A673 (cell line): ENCODE results near the gene TRAPPC6A.

Source experiments
- EZH2 ChIP-seq: fragments of 200-600 bp; sonication (generic); IDR thresholded peaks from 2 replicates; pipeline ENCODE4 v1.6.1; 2017; ENCODE audit warnings: borderline replicate concordance, low read depth, mild to moderate bottlenecking, mixed read lengths, antibody characterized with exemption, low read length; ENCODE audit not compliant: poor library complexity, severe bottlenecking
- TF ChIP-seq, protein P1 (sequence below): fragments of 300-800, 200-600 bp; sonication (generic); conservative IDR thresholded peaks from 2 replicates; pipeline ENCODE4 v1.5.1; 2017; ENCODE audit warnings: low read depth, mild to moderate bottlenecking, antibody characterized with exemption, low read length, moderate library complexity, mixed read lengths

- TF ChIP-seq, protein P1, sequence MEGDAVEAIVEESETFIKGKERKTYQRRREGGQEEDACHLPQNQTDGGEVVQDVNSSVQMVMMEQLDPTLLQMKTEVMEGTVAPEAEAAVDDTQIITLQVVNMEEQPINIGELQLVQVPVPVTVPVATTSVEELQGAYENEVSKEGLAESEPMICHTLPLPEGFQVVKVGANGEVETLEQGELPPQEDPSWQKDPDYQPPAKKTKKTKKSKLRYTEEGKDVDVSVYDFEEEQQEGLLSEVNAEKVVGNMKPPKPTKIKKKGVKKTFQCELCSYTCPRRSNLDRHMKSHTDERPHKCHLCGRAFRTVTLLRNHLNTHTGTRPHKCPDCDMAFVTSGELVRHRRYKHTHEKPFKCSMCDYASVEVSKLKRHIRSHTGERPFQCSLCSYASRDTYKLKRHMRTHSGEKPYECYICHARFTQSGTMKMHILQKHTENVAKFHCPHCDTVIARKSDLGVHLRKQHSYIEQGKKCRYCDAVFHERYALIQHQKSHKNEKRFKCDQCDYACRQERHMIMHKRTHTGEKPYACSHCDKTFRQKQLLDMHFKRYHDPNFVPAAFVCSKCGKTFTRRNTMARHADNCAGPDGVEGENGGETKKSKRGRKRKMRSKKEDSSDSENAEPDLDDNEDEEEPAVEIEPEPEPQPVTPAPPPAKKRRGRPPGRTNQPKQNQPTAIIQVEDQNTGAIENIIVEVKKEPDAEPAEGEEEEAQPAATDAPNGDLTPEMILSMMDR = no peak
- no peak for TF ChIP-seq EZH2
Measured at GRCh38 chr19:45117167-45117594, 60.9 kb downstream of the TRAPPC6A start.
